ENCODE data around the gene GET4. TPM values are rescaled to one million over a fixed set of nuclear protein-coding genes. Genes with fewer than 3 reads are reported as not detected.
"Not testable (repeated sequence)": the region's sequence is repeated elsewhere in the genome, so short reads cannot be mapped to it uniquely, and the experiment has no call there.

Gene GET4
- total RNA-seq, 2 donors from 2014 or later, result 50.0 to 91.9 TPM

GRCh38 chr7:844043-844442 is 32.3 kb upstream of the GET4 start:
- TF ChIP-seq POLR2AphosphoS5 (IDR thresholded peaks at IDR 0.05) (no peak), CTCF (IDR thresholded peaks at IDR 0.05) (no peak), POLR2A (IDR thresholded peaks at IDR 0.05) (no peak)
- Histone ChIP-seq H3K27ac (no peak overlapping the region), H3K9me3 (no peaks in the 10 kb centered on the region), H3K36me3 (peaks cover 0 to 4% of the 10 kb centered on the region in 2 donors), H3K4me3 (no peak overlapping the region), H3K27me3 (replicated peaks; ENCODE audit: insufficient read depth) (no peaks in the 10 kb centered on the region), H3K4me1 (replicated peaks) (no peaks in the 10 kb centered on the region)
- 93% methylated on average over 12 of the region's 14 CpGs for WGBS
- intact Hi-C loops (cut with DNase I), result loop anchor here (10.0 kb wide), 1 partner anchor 329 kb away; the partner anchor contains the start of gene PDGFA
- DNase-seq (ENCODE audit: low spot score), result no peak

DNA sequence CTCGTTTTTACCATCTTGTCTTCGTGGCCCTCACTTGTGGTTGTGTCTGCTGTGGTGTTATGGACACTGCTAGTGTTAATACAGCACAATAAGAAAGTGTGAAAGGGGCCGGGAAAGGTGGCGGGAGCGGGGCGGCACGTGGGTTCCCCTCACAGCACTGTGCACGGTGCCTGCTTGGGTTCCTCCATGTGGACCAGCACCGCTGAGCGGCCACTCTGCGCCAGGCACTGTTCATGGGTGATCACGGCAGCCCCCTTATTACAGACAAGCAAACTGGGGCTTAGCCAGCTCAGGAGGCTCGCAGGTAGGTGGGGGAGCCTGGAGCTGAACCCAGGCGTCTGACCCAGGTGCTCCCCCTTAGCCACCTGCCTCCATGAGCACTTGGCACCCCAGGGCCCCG is 31.8 kb upstream of the GET4 start:
- 89% methylated on average over 15 of the region's 15 CpGs for WGBS
- H3K9me3 ChIP-seq, result no peaks in the 10 kb centered on the region
- DNase-seq (ENCODE audit: low spot score), result no peak
- no peak overlapping the region for H3K27ac ChIP-seq
- no peaks in the 10 kb centered on the region for H3K27me3 ChIP-seq (replicated peaks; ENCODE audit: insufficient read depth)
- peaks cover 0 to 5% of the 10 kb centered on the region in 2 donors for H3K36me3 ChIP-seq
- H3K4me3 ChIP-seq, result no peak overlapping the region
- TF ChIP-seq POLR2AphosphoS5 (IDR thresholded peaks at IDR 0.05) (no peak), CTCF (IDR thresholded peaks at IDR 0.05) (no peak), POLR2A (IDR thresholded peaks at IDR 0.05) (no peak)
- H3K4me1 ChIP-seq (replicated peaks), result no peaks in the 10 kb centered on the region
- intact Hi-C loops (cut with DNase I), result loop anchor here (10.0 kb wide), 1 partner anchor 330 kb away; the partner anchor contains the start of gene PDGFA

DNA sequence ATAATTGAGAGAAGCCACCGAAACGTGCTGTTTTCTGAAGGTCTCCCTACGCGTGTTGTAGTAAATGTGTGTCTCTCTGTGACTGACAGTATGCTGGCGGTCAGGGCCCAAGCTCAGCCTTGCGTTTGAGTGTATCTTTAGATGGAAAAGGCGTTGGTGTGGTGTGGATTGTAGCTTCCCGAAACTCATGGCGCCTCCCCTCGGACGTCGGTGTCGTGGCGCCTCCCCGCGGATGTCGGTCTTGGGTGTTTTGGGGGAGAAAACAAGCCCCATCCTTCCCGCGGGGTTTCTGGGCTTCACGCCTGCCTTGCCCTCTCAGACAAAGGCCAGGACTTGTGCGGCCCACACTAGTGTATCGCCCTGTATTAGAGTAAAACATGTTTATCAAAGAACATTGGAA is 31.3 kb upstream of the GET4 start:
- H3K36me3 ChIP-seq, result peaks cover 0 to 8% of the 10 kb centered on the region in 2 donors
- no peak overlapping the region for H3K4me3 ChIP-seq
- DNase-seq (ENCODE audit: low spot score), result no peak
- no peaks in the 10 kb centered on the region for H3K4me1 ChIP-seq (replicated peaks)
- no peaks in the 10 kb centered on the region for H3K27me3 ChIP-seq (replicated peaks; ENCODE audit: insufficient read depth)
- no peak overlapping the region for H3K27ac ChIP-seq
- intact Hi-C loops (cut with DNase I), result loop anchor here (10.0 kb wide), 1 partner anchor 330 kb away; the partner anchor contains the start of gene PDGFA
- 92% methylated on average over 22 of the region's 22 CpGs for WGBS
- H3K9me3 ChIP-seq, result no peaks in the 10 kb centered on the region
- no peak for TF ChIP-seq CTCF (IDR thresholded peaks at IDR 0.05)
- no peak for TF ChIP-seq POLR2A (IDR thresholded peaks at IDR 0.05)
- TF ChIP-seq POLR2AphosphoS5 (IDR thresholded peaks at IDR 0.05), result no peak

- DNase-seq (ENCODE audit: low spot score), result no peak
These were observed 30.6 kb upstream of the GET4 start for GRCh38 chr7:845731-846130.

GRCh38 chr7:846958-847650 is 29.2 kb upstream of the GET4 start:
- H3K27ac ChIP-seq; H3K9me3 ChIP-seq; H3K4me1 ChIP-seq (replicated peaks); H3K36me3 ChIP-seq; H3K4me3 ChIP-seq; DNase-seq (ENCODE audit: low spot score); H3K27me3 ChIP-seq (replicated peaks; ENCODE audit: insufficient read depth): not testable (repeated sequence)
- WGBS, result 95% methylated on average over 26 of the region's 37 CpGs
- intact Hi-C loops (cut with DNase I), result loop anchor here (10.0 kb wide), 1 partner anchor 332 kb away; the partner anchor contains the start of gene PDGFA

More at GRCh38 chr7:845731-846130, 30.6 kb upstream of the GET4 start:
- H3K27me3 ChIP-seq (replicated peaks; ENCODE audit: insufficient read depth), result no peaks in the 10 kb centered on the region
- no peak for TF ChIP-seq POLR2A (IDR thresholded peaks at IDR 0.05)
- intact Hi-C loops (cut with DNase I), result loop anchor here (10.0 kb wide), 1 partner anchor 331 kb away; the partner anchor contains the start of gene PDGFA
- no peak overlapping the region for H3K4me3 ChIP-seq
- WGBS, result 95% methylated on average over 11 of the region's 11 CpGs
- H3K4me1 ChIP-seq (replicated peaks), result no peaks in the 10 kb centered on the region
- H3K9me3 ChIP-seq, result no peaks in the 10 kb centered on the region
- H3K36me3 ChIP-seq, result peaks cover 0 to 8% of the 10 kb centered on the region in 2 donors
- H3K27ac ChIP-seq, result no peak overlapping the region

- H3K27me3 ChIP-seq (replicated peaks; ENCODE audit: insufficient read depth); H3K4me1 ChIP-seq (replicated peaks); DNase-seq (ENCODE audit: low spot score); H3K36me3 ChIP-seq; H3K9me3 ChIP-seq; H3K27ac ChIP-seq; H3K4me3 ChIP-seq: not testable (repeated sequence)
- intact Hi-C loops (cut with DNase I), result loop anchor here (10.0 kb wide), 1 partner anchor 333 kb away; the partner anchor contains the start of gene PDGFA
- 94% methylated on average over 12 of the region's 28 CpGs for WGBS
These were observed 28.6 kb upstream of the GET4 start for GRCh38 chr7:847728-848127.
